ENCODE measurements around the gene USF1.

The USF1 gene

DNA sequence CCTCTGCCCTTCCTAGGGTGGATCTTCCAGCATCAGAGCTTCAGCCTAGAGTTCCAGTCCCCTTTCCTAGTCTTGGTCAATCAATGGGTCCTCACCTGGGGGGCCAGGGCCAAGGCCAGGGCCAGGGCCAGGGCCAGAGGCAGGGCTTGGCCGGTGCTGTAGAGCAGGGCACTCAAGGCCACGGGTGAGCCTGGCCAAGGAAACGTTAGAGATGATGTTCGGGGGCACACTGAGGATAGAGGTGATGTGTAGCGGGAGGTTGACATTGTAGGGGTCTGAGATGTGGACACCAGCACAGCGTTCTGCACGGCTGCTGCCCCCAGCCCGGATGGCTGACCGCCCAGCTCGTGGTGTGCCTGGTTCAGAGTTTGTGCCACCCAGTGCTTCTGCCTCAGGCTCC lies 5.4 kb upstream of the USF1 start:
- no peak for TF ChIP-seq CTCF (IDR thresholded peaks at IDR 0.05)

DNA sequence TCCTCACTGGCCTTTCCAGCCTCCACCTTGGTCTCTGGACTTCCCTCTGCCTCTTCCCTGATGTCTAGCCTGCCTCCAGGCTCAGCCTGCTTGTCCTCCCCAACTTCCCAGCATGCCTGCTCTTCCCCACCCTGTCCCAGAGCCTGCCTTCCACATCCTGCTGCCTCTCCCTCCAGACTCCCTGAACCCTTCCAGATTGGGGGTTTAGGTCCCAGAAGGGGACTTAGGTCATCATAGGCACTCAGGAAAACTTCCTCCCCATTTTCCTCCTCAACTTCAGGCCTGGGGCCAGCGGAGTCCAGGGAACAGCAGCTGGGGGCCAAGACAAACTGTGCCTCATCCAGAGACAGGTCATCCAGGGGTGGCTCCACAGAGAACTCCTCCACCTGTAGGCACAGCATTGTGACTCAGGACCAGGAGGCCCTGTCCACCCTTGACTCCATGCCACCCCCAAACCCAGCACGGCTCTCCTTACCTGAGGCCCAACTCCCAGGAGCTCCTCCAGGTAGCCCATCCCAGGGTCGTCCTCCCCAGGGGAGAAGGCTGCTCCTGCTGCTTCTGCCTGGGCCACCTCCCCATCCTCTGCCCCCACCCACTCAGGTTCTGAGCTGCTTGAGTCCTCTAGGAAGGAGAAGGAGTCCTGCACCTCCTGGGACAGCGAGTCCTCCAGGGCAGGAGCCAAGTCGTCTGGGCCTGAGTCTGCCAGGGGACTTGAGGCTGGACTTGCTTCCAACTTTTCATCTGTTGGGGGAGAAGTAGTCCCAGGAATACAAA lies 3.4 kb upstream of the USF1 start:
- no peak for TF ChIP-seq CTCF (IDR thresholded peaks at IDR 0.05)

- TF ChIP-seq CTCF (IDR thresholded peaks at IDR 0.05) = no peak
Observed at GRCh38 chr1:161047436-161048420, 2.0 kb upstream of the USF1 start.

DNA sequence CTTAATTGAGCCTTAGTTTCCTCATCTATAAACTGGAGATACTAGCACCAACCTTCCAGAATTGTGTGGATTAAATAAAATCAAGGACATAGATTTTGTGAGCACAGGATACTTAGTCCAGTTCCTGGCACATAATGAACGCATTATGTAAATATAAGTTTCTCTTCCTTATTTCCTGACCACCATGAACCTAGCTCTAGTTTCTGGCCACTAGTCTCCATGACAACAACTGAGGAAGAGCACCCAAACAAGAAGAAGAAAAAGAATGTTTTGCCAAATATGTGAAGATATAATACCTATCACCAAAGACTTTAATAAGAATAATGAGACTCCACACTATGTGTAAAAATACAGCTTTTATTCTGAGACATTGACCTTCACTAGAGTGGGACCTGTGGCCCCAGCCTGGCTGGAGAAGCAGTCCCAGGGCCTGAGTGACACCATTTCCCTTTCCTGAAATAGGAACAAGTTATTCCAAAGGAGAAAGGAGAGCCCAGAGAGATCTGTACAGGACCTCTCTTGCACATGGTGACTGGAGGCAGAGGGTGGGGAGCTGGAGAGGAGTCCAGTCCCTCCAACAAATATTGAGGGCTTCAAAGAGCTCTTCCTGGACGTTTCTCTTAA lies 940 bp upstream of the USF1 start:
- no peak for TF ChIP-seq CTCF (IDR thresholded peaks at IDR 0.05)

DNA sequence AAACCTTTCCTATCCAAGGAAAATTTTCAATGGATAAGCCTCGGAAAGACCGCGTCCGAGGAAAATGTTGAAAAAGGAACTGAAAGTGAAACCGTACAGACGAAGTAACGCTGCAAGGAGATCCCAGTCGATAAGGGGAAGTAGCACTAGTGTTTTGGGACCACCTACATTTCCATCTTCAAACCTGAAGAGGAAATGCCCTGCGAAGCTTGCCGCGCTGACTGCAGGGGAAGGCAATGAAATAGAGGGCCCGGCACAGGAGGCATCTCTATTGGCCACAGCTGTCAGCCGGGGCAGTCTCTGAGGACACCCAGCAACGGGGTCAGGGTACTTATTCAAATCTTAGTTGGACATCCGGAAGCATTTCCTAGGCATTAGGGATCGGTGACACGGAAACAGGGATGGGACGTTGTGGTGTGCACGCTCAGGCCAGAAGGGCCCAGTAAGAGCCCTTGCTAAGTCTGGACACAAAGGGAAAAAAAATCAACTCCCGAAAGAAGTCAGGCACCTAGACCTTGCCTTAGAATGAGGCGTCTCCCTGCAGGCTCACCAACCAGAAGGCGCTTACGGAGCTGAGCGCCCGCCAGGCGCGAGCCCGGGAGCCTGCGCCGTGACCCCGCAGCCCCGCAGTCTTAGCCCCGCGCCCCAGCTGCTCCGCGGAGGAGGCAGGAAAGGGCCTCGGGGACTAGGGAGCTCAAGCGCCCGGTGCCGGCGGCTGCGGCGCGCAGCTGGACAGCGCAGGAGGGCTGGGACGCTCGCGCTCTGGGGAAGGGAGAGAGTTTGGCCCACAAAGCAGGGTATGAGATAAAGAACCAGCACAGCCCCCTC lies 655 bp downstream of the USF1 start:
- TF ChIP-seq CTCF (IDR thresholded peaks at IDR 0.05) = no peak

DNA sequence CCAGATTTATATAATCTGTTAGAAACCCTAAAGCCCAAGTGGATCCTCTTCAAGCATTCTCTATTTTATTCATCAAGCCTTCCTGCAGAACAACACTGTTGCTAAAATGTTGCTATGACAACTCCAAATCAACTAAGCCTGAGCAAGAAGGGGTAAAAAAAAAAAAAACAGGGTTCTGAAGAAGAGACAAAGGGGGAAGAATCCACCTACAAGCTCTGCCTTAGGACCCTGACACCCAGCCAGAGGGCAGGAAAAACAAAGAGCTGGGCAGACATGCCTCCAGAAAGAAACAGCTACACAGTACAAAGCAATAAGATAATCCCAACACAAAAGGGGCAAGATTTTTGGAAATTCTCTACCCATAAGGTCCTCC lies 1.3 kb downstream of the USF1 start:
- TF ChIP-seq CTCF (IDR thresholded peaks at IDR 0.05) = no peak

GRCh38 chr1:161039546-161039945 lies 6.2 kb downstream of the USF1 start:
- TF ChIP-seq CTCF (IDR thresholded peaks at IDR 0.05) = no peak
